HG02610 (cell line): ENCODE results near the gene SHC1.

Source experiments
- ATAC-seq: cut with Tn5 transposase; IDR thresholded peaks from one replicate; pipeline ENCODE4 v1.9.1; 2021; ENCODE audit warnings: mild to moderate bottlenecking, moderate library complexity; ENCODE audit not compliant: unreplicated experiment

The SHC1 gene

GRCh38 chr1:154940651-154941194 lies 29.8 kb downstream of the SHC1 start:
- ATAC-seq = no peak

GRCh38 chr1:154940213-154940560 lies 30.4 kb downstream of the SHC1 start:
- ATAC-seq = no peak

- no peak for ATAC-seq
Observed at GRCh38 chr1:154938604-154939399, 31.7 kb downstream of the SHC1 start.

GRCh38 chr1:154937988-154938386 lies 32.6 kb downstream of the SHC1 start:
- ATAC-seq = no peak

GRCh38 chr1:154937085-154937987 lies 33.2 kb downstream of the SHC1 start:
- ATAC-seq = peak; percentile 57

GRCh38 chr1:154936555-154937084 lies 33.9 kb downstream of the SHC1 start, which contains the start of gene PMVK:
Gene PMVK (minus strand): TSS chr1:154936719. CDS start chr1:154936685, 34 bp downstream.
- peak; percentile 66 for ATAC-seq

- ATAC-seq = no peak
Observed at GRCh38 chr1:154935749-154936554, 34.6 kb downstream of the SHC1 start.

GRCh38 chr1:154934358-154934948 lies 36.1 kb downstream of the SHC1 start:
- no peak for ATAC-seq

GRCh38 chr1:154931940-154932487 lies 38.5 kb downstream of the SHC1 start:
- ATAC-seq = no peak

GRCh38 chr1:154926201-154926600 lies 44.3 kb downstream of the SHC1 start:
- no peak for ATAC-seq

GRCh38 chr1:154925335-154926170 lies 45.0 kb downstream of the SHC1 start:
- no peak for ATAC-seq

- ATAC-seq = no peak
Observed at GRCh38 chr1:154923695-154924094, 46.9 kb downstream of the SHC1 start.

GRCh38 chr1:154913273-154913672 lies 57.3 kb downstream of the SHC1 start:
- ATAC-seq = no peak

GRCh38 chr1:154912755-154913154 lies 57.8 kb downstream of the SHC1 start:
- no peak for ATAC-seq
